MCF 10A (cell line): ENCODE results near the gene VEGFA. TPM values are rescaled to one million over a fixed set of nuclear protein-coding genes. Genes with fewer than 3 reads are reported as not detected.

Source experiments
- BruUV-seq: library from RNA; stranded (reverse); fragments of 400-500 nt; replicated peaks from 2 replicates; lab custom pipeline; 2021; lab: Mats Ljungman, UMichigan
- CTCF ChIA-PET: fragments of 300-600 bp; sonication (Branson Sonifier 250); formaldehyde crosslinking; extraction: SDS; loops from one replicate; lab custom pipeline; 2021; ENCODE audit warnings: antibody characterized with exemption, inconsistent platforms; lab: Yijun Ruan, JAX
- POLR2A ChIA-PET: fragments of 300-600, 350-650 bp; sonication (Branson Sonifier 250); formaldehyde crosslinking; extraction: SDS; loops from one replicate; lab custom pipeline; 2020; ENCODE audit warnings: antibody characterized with exemption, inconsistent platforms; lab: Yijun Ruan, JAX
- DNase-seq: peaks from one replicate; pipeline ENCODE4 v3.0.0-alpha.2; 2018; ENCODE audit not compliant: unreplicated experiment
- H3K27ac Mint-ChIP-seq: one replicate; pipeline ENCODE4 v1.8.0; 2022; ENCODE audit warnings: mild to moderate bottlenecking, low read depth, mixed read lengths; ENCODE audit not compliant: unreplicated experiment
- H3K27me3 Mint-ChIP-seq: one replicate; pipeline ENCODE4 v1.8.0; 2022; ENCODE audit warnings: mixed read lengths; ENCODE audit not compliant: insufficient read depth, unreplicated experiment
- H3K36me3 Mint-ChIP-seq: one replicate; pipeline ENCODE4 v1.8.0; 2022; ENCODE audit warnings: mild to moderate bottlenecking, moderate library complexity, mixed read lengths; ENCODE audit not compliant: insufficient read depth, unreplicated experiment
- H3K4me1 Mint-ChIP-seq: one replicate; pipeline ENCODE4 v1.8.0; 2022; ENCODE audit warnings: mixed read lengths; ENCODE audit not compliant: insufficient read depth, unreplicated experiment
- H3K4me3 Mint-ChIP-seq: one replicate; pipeline ENCODE4 v1.8.0; 2022; ENCODE audit warnings: mild to moderate bottlenecking, moderate library complexity, mixed read lengths; ENCODE audit not compliant: unreplicated experiment
- H3K9me3 Mint-ChIP-seq: one replicate; pipeline ENCODE4 v1.8.0; 2022; ENCODE audit warnings: mixed read lengths; ENCODE audit not compliant: unreplicated experiment
- CTCF ChIP-seq: fragments of 200-600 bp; IDR thresholded peaks from one replicate; pipeline ENCODE4 v1.8.0; 2022; ENCODE audit warnings: antibody characterized with exemption, mild to moderate bottlenecking; ENCODE audit not compliant: unreplicated experiment
- intact Hi-C: fragments of 100-400 bp; cut with micrococcal nuclease; formaldehyde crosslinking; loops from 2 replicates; pipeline ENCODE4 v1.14.1; 2022
- total RNA-seq: library from RNA; stranded (reverse); gene quantifications from 2 replicates; pipeline ENCODE4 v1.2.3, GENCODE V29; 2022

Gene VEGFA
- total RNA-seq, 1 experiment from 2014 or later = 265 TPM

- ChIA-PET CTCF (no interaction called here), POLR2A (no interaction called here)
- Mint-ChIP-seq H3K36me3 (no peaks in the 10 kb centered on the region), H3K4me3 (no peak overlapping the region), H3K27me3 (peaks cover 4% of the 10 kb centered on the region), H3K9me3 (no peaks in the 10 kb centered on the region), H3K27ac (no peak overlapping the region), H3K4me1 (peaks cover 15% of the 10 kb centered on the region)
- no peak for DNase-seq
- intact Hi-C loops = no loop called here
- TF ChIP-seq CTCF = no peak
- no TSS peak for BruUV-seq
Measured at GRCh38 chr6:43740961-43741764, 28.8 kb upstream of the VEGFA start.

GRCh38 chr6:43741829-43742228, 28.2 kb upstream of the VEGFA start:
- Mint-ChIP-seq H3K27ac (no peak overlapping the region), H3K36me3 (no peaks in the 10 kb centered on the region), H3K4me1 (peaks cover 15% of the 10 kb centered on the region), H3K4me3 (no peak overlapping the region), H3K9me3 (no peaks in the 10 kb centered on the region), H3K27me3 (peaks cover 10% of the 10 kb centered on the region)
- DNase-seq = no peak
- CTCF ChIA-PET = interaction anchor here (0.6 to 1.8 kb wide), 3 partner anchors 27 to 80 kb away, joined by 4 to 8 read pairs (median 7); no protein-coding TSS in a partner anchor
- intact Hi-C loops = no loop called here
- no peak for TF ChIP-seq CTCF
- POLR2A ChIA-PET = interaction anchor here (0.6 kb wide), 2 partner anchors 8 to 643 kb away, joined by 4 to 6 read pairs; no protein-coding TSS in a partner anchor
- BruUV-seq = no TSS peak

- POLR2A ChIA-PET = interaction anchor here (0.6 kb wide), 2 partner anchors 8 to 642 kb away, joined by 4 to 6 read pairs; no protein-coding TSS in a partner anchor
- Mint-ChIP-seq H3K27ac (no peak overlapping the region), H3K36me3 (no peaks in the 10 kb centered on the region), H3K4me1 (peaks cover 12% of the 10 kb centered on the region), H3K27me3 (peaks cover 15% of the 10 kb centered on the region), H3K4me3 (no peak overlapping the region), H3K9me3 (no peaks in the 10 kb centered on the region)
- no peak for TF ChIP-seq CTCF
- DNase-seq = no peak
- intact Hi-C loops = no loop called here
- no TSS peak for BruUV-seq
- CTCF ChIA-PET = interaction anchor here (0.6 to 1.8 kb wide), 3 partner anchors 27 to 81 kb away, joined by 4 to 8 read pairs (median 7); no protein-coding TSS in a partner anchor
Measured at GRCh38 chr6:43742285-43742684, 27.7 kb upstream of the VEGFA start.

- ChIA-PET POLR2A (no interaction called here), CTCF (interaction anchor here (0.5 to 1.8 kb wide), 3 partner anchors 25 to 70 kb away, joined by 3 to 8 read pairs (median 4); no protein-coding TSS in a partner anchor)
- intact Hi-C loops = no loop called here
- H3K36me3 Mint-ChIP-seq = no peaks in the 10 kb centered on the region
- H3K4me3 Mint-ChIP-seq = no peak overlapping the region
- BruUV-seq = no TSS peak
- H3K4me1 Mint-ChIP-seq = peaks cover 4% of the 10 kb centered on the region
- H3K9me3 Mint-ChIP-seq = no peaks in the 10 kb centered on the region
- TF ChIP-seq CTCF = no peak
- H3K27ac Mint-ChIP-seq = no peak overlapping the region
- peaks cover 23% of the 10 kb centered on the region for H3K27me3 Mint-ChIP-seq
- DNase-seq = no peak
Measured at GRCh38 chr6:43742931-43743632, 26.9 kb upstream of the VEGFA start.
